ENCODE measurements around the gene FAM83G.

FAM83G gene

GRCh38 chr17:18960803-18961511, 43.6 kb downstream of the FAM83G start:
- peak; percentile 89 for TF ChIP-seq CTCF (IDR thresholded peaks at IDR 0.05; ENCODE audit: insufficient read depth, low read depth, low read length, missing control alignments)
- DNase-seq (ENCODE audit: low read depth) = peak; percentile 56
- no peak overlapping the region for H3K4me3 ChIP-seq (ENCODE audit: low read length)

GRCh38 chr17:18960241-18960665, 44.3 kb downstream of the FAM83G start:
- DNase-seq (ENCODE audit: low read depth) = no peak
- TF ChIP-seq CTCF (IDR thresholded peaks at IDR 0.05; ENCODE audit: insufficient read depth, low read depth, low read length, missing control alignments) = no peak
- no peak overlapping the region for H3K4me3 ChIP-seq (ENCODE audit: low read length)

- no peak for TF ChIP-seq CTCF (IDR thresholded peaks at IDR 0.05; ENCODE audit: insufficient read depth, low read depth, low read length, missing control alignments)
- no peak overlapping the region for H3K4me3 ChIP-seq (ENCODE audit: low read length)
- no peak for DNase-seq (ENCODE audit: low read depth)
Measured at GRCh38 chr17:18959845-18960240, 44.7 kb downstream of the FAM83G start.

- H3K4me3 ChIP-seq (ENCODE audit: low read length) = no peak overlapping the region
- no peak for TF ChIP-seq CTCF (IDR thresholded peaks at IDR 0.05; ENCODE audit: insufficient read depth, low read depth, low read length, missing control alignments)
- no peak for DNase-seq (ENCODE audit: low read depth)
Measured at GRCh38 chr17:18959071-18959844, 45.3 kb downstream of the FAM83G start.

DNA sequence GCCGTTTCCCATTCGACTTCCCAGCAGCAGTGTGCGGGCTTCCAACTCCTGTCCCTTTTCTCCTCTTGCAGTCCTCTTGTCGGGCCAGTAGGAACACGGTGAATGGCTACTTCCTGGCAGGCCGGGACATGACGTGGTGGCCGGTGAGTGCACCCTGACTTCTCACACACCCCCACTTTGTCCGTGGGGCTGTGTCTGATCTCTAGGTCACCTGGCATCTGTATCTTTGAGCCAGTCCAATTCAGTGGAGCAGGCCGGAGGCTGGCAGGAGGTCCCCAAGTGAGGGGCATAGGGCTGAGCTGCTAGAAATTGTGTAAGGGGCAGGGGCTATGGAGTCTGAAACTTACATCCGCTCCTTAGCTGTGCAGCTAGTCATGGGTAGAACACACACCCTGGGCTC, 46.0 kb downstream of the FAM83G start:
- no peak overlapping the region for H3K4me3 ChIP-seq (ENCODE audit: low read length)
- DNase-seq (ENCODE audit: low read depth) = no peak
- TF ChIP-seq CTCF (IDR thresholded peaks at IDR 0.05; ENCODE audit: insufficient read depth, low read depth, low read length, missing control alignments) = no peak

- H3K4me3 ChIP-seq (ENCODE audit: low read length) = no peak overlapping the region
- TF ChIP-seq CTCF (IDR thresholded peaks at IDR 0.05; ENCODE audit: insufficient read depth, low read depth, low read length, missing control alignments) = no peak
- DNase-seq (ENCODE audit: low read depth) = no peak
Measured at GRCh38 chr17:18957831-18958230, 46.7 kb downstream of the FAM83G start.
